HG03135 (cell line): ENCODE measurements around the gene M6PR.

Source experiments
- ATAC-seq: cut with Tn5 transposase; IDR thresholded peaks from one replicate; pipeline ENCODE4 v1.9.1; 2021; ENCODE audit warnings: mild to moderate bottlenecking, moderate library complexity; ENCODE audit not compliant: unreplicated experiment

Gene M6PR

GRCh38 chr12:8949342-8950220 lies at the start of gene M6PR:
Gene M6PR (minus strand): TSS chr12:8949645. CDS start chr12:8946404, 3,241 bp downstream.
- peak; percentile 85 for ATAC-seq

- ATAC-seq, result peak; percentile 93
These were observed 47.4 kb upstream of the M6PR start for GRCh38 chr12:8996682-8997405.

GRCh38 chr12:8995021-8995775 lies 45.8 kb upstream of the M6PR start:
- no peak for ATAC-seq

GRCh38 chr12:8993827-8994226 lies 44.4 kb upstream of the M6PR start:
- no peak for ATAC-seq

GRCh38 chr12:8991371-8992345 lies 42.2 kb upstream of the M6PR start:
- ATAC-seq, result no peak

GRCh38 chr12:8989413-8989812 lies 40.0 kb upstream of the M6PR start, which contains the start of gene KLRG1:
Gene KLRG1 (plus strand): TSS chr12:8989546. CDS start chr12:8989636, 90 bp downstream.
- ATAC-seq, result no peak

- no peak for ATAC-seq
These were observed 38.2 kb upstream of the M6PR start for GRCh38 chr12:8987685-8988084.

- no peak for ATAC-seq
These were observed 37.7 kb upstream of the M6PR start for GRCh38 chr12:8987163-8987562.

- no peak for ATAC-seq
These were observed 35.8 kb upstream of the M6PR start for GRCh38 chr12:8985213-8985754.

GRCh38 chr12:8980137-8980536 lies 30.7 kb upstream of the M6PR start:
- ATAC-seq, result no peak

- ATAC-seq, result no peak
These were observed 21.0 kb upstream of the M6PR start for GRCh38 chr12:8970432-8970831.

GRCh38 chr12:8969861-8970411 lies 20.5 kb upstream of the M6PR start:
- ATAC-seq, result no peak

- no peak for ATAC-seq
These were observed 19.3 kb upstream of the M6PR start for GRCh38 chr12:8968761-8969160.

GRCh38 chr12:8960176-8960575 lies 10.7 kb upstream of the M6PR start:
- no peak for ATAC-seq

GRCh38 chr12:8958066-8958465 lies 8.6 kb upstream of the M6PR start:
- no peak for ATAC-seq

- no peak for ATAC-seq
These were observed 8.1 kb upstream of the M6PR start for GRCh38 chr12:8957561-8957960.

GRCh38 chr12:8956772-8957171 lies 7.3 kb upstream of the M6PR start:
- no peak for ATAC-seq

- ATAC-seq, result no peak
These were observed 6.6 kb upstream of the M6PR start for GRCh38 chr12:8956073-8956472.

GRCh38 chr12:8953773-8954402 lies 4.4 kb upstream of the M6PR start:
- no peak for ATAC-seq
